GM23248 (cell line): ENCODE results near the gene TMCC1.

ENCODE experiments used
- EZH2 ChIP-seq: fragments of 200-600 bp; sonication (generic); IDR thresholded peaks from 2 replicates; pipeline ENCODE4 v1.6.1; 2018; ENCODE audit warnings: antibody characterized with exemption, mild to moderate bottlenecking; ENCODE audit not compliant: insufficient read depth, poor library complexity, severe bottlenecking
- EZH2phosphoT487 ChIP-seq: fragments of 200-600 bp; sonication (generic); IDR thresholded peaks from 2 replicates; pipeline ENCODE4 v1.6.1; 2018; ENCODE audit warnings: antibody characterized with exemption, moderate library complexity, mild to moderate bottlenecking, low read depth; ENCODE audit not compliant: insufficient read depth

DNA sequence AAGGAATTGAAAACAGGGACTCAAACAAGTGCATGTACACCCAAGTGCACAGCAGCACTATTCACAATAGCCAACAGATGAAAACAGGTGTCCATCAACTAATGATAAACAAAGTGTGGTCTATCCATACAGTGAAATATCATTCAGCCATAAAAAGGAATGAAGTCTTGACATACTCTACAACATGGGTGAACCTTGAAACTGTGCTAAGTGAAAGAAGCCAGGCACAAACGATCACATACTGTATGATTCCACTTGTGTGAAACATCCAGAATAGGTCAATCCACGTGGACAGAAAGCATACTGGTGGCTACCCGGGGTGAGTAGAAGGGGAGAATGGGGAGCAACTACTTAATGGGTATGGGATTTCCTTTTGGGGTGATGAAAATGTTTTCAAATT is 257.4 kb downstream of the TMCC1 start:
- TF ChIP-seq EZH2 (no peak), EZH2phosphoT487 (no peak)
